Mononuclear cell (primary cell): ENCODE measurements around the gene NKX2-1. TPM values are rescaled to one million over a fixed set of nuclear protein-coding genes. Genes with fewer than 3 reads are reported as not detected.
"Not testable (repeated sequence)": the region's sequence is repeated elsewhere in the genome, so short reads cannot be mapped to it uniquely, and the experiment has no call there.

Source experiments
- H3K27me3 ChIP-seq: 2 replicates; pipeline ENCODE4 v1.6.0; 2011; ENCODE audit warnings: low read length, control low read depth; ENCODE audit not compliant: insufficient read depth
- H3K4me1 ChIP-seq: 2 replicates; pipeline ENCODE4 v1.5.1; 2011; ENCODE audit warnings: mild to moderate bottlenecking, low read length, control low read depth; ENCODE audit not compliant: insufficient read depth
- H3K4me3 ChIP-seq: 2 replicates; pipeline ENCODE4 v1.5.1; 2011; ENCODE audit warnings: mild to moderate bottlenecking, low read length, moderate library complexity
- H3K9me3 ChIP-seq: 2 replicates; pipeline ENCODE4 v1.5.1; 2011; ENCODE audit warnings: low read depth, mild to moderate bottlenecking, control low read depth, low read length
- total RNA-seq: library from RNA; depleted of rRNA; stranded (reverse); fragments of >200 nt; gene quantifications from one replicate; pipeline ENCODE4 v1.2.3, GENCODE V29; 2012

NKX2-1 gene
- total RNA-seq, 1 donor = not detected

- no peak overlapping the region for H3K4me3 ChIP-seq
- H3K9me3 ChIP-seq = no peaks in the 10 kb centered on the region
- no peaks in the 10 kb centered on the region for H3K4me1 ChIP-seq
- peaks cover 81% of the 10 kb centered on the region for H3K27me3 ChIP-seq
Observed at GRCh38 chr14:36502558-36503508, 17.2 kb downstream of the NKX2-1 start.

- H3K4me3 ChIP-seq = no peak overlapping the region
- peaks cover 55% of the 10 kb centered on the region for H3K27me3 ChIP-seq
- no peaks in the 10 kb centered on the region for H3K4me1 ChIP-seq
- H3K9me3 ChIP-seq = no peaks in the 10 kb centered on the region
Observed at GRCh38 chr14:36498938-36499337, 21.1 kb downstream of the NKX2-1 start.

DNA sequence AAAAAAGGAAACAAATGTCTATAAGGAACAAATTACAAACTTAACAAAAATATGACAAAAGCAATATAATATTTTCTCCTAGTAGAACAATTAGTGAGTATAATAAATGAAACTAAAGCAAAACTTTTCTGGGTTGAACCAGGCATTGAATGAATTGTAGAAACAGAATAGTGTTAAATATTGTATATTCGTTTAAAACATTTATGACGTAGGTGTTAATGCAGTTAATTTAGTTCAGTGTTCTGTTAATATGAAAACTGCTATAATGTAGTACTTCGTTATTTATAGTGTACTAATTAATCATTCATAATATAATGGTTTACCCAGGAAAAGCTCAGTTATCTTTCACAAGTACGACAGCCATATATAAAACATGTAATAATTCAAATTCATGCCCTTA lies 23.7 kb downstream of the NKX2-1 start:
- Histone ChIP-seq H3K4me1 (no peaks in the 10 kb centered on the region), H3K9me3 (no peaks in the 10 kb centered on the region), H3K27me3 (peaks cover 44% of the 10 kb centered on the region), H3K4me3 (no peak overlapping the region)

DNA sequence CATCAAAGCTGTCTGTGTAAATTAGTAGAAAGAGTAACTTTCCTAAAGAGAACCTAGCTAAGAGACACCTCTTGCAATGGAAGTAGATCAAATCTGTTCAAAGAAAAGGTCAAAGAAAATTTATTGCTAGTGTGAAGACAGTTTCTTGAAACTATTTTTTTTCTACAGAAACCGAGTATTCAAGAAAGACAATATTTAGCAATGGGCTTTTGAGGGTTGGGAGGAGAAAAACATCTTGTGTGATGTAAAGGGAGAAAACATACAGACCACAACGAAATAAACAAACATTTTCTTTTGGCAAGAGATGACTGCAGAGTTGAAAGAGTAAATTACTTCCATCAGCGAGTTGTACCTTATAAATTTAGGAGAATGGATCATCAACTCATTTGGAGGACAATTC lies 24.4 kb downstream of the NKX2-1 start:
- Histone ChIP-seq H3K27me3 (peaks cover 41% of the 10 kb centered on the region), H3K4me3 (no peak overlapping the region), H3K9me3 (no peaks in the 10 kb centered on the region), H3K4me1 (no peaks in the 10 kb centered on the region)

GRCh38 chr14:36493761-36494160 lies 26.3 kb downstream of the NKX2-1 start:
- Histone ChIP-seq H3K4me1 (no peaks in the 10 kb centered on the region), H3K27me3 (peaks cover 27% of the 10 kb centered on the region), H3K9me3 (no peaks in the 10 kb centered on the region), H3K4me3 (no peak overlapping the region)

- Histone ChIP-seq H3K9me3 (no peaks in the 10 kb centered on the region), H3K4me3 (no peak overlapping the region), H3K27me3 (no peaks in the 10 kb centered on the region), H3K4me1 (no peaks in the 10 kb centered on the region)
Observed at GRCh38 chr14:36485773-36486172, 34.3 kb downstream of the NKX2-1 start.

- Histone ChIP-seq H3K9me3 (no peaks in the 10 kb centered on the region), H3K4me3 (no peak overlapping the region), H3K4me1 (no peaks in the 10 kb centered on the region), H3K27me3 (no peaks in the 10 kb centered on the region)
Observed at GRCh38 chr14:36479344-36479743, 40.7 kb downstream of the NKX2-1 start.

GRCh38 chr14:36478782-36479181 lies 41.2 kb downstream of the NKX2-1 start:
- Histone ChIP-seq H3K4me1 (no peaks in the 10 kb centered on the region), H3K27me3 (no peaks in the 10 kb centered on the region), H3K4me3 (no peak overlapping the region), H3K9me3 (no peaks in the 10 kb centered on the region)

DNA sequence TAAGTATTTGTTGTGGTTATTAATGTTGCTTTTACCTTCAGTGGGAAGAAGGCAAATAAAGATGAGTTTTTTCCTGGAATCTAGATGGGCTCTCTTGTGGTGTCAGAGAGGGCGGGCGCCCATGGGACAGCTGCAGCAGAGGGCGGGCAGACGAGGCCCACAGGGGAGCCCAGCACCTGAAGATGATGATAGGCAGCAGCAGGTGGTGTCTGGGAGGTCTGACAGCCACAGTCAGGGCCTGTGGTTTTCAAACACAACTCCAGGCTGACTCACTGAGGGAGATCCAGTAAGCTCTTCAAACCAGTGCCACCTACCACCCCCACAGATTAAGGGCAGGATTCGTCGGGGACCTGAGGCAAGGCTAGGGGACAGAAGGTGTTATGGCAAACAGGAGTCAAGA lies 42.8 kb downstream of the NKX2-1 start:
- H3K4me3 ChIP-seq = no peak overlapping the region
- no peaks in the 10 kb centered on the region for H3K27me3 ChIP-seq
- no peaks in the 10 kb centered on the region for H3K9me3 ChIP-seq
- H3K4me1 ChIP-seq = no peaks in the 10 kb centered on the region

GRCh38 chr14:36476061-36476460 lies 44.0 kb downstream of the NKX2-1 start:
- not testable (repeated sequence) for H3K4me3 ChIP-seq

DNA sequence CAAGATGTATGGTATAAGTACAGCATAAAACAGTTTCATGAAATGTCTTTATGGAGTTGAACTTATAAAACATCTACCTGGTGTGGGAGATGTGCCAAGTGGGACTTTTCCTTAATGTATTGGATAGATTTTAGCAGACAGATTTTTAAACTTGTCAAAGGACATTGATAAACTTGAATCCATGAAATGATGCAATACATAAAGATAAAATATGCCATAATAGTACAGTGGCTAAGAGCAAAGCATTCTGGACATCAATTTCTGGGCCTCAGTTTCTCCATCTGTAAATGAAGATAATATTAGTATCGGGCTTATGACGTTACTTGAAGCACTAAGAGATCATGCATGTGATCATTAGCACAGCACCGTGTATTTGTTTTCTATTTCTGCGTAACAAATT lies 45.4 kb downstream of the NKX2-1 start:
- Histone ChIP-seq H3K9me3 (no peaks in the 10 kb centered on the region), H3K4me1 (no peaks in the 10 kb centered on the region), H3K4me3 (no peak overlapping the region), H3K27me3 (no peaks in the 10 kb centered on the region)

More at GRCh38 chr14:36476061-36476460, 44.0 kb downstream of the NKX2-1 start:
- not testable (repeated sequence) for H3K4me1 ChIP-seq, H3K27me3 ChIP-seq, H3K9me3 ChIP-seq

GRCh38 chr14:36471431-36471830 lies 48.6 kb downstream of the NKX2-1 start:
- no peaks in the 10 kb centered on the region for H3K9me3 ChIP-seq
- H3K4me1 ChIP-seq = no peaks in the 10 kb centered on the region
- H3K27me3 ChIP-seq = no peaks in the 10 kb centered on the region
- H3K4me3 ChIP-seq = no peak overlapping the region

DNA sequence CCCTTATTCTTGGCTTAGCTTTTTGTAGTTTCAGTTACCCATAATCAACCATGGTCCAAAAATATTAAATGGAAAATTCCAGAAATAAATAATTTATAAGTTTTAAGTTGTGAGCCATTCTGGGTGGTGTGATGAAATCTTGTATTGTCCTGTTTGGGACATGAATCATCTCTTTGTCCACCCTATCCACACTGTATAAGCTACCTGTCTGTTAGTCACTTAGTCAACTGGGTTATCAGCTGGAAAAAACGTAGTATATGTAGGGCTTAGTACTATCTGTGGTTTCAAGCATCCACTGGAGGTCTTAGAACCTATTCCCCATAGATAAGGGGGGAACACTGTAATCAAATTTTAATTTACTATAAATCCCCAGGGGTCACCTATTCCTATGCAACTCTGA lies 52.7 kb downstream of the NKX2-1 start:
- H3K4me3 ChIP-seq = no peak overlapping the region
- no peaks in the 10 kb centered on the region for H3K27me3 ChIP-seq
- H3K9me3 ChIP-seq = no peaks in the 10 kb centered on the region
- no peaks in the 10 kb centered on the region for H3K4me1 ChIP-seq
